ENCODE data around the gene SEMA5A.

SEMA5A gene

DNA sequence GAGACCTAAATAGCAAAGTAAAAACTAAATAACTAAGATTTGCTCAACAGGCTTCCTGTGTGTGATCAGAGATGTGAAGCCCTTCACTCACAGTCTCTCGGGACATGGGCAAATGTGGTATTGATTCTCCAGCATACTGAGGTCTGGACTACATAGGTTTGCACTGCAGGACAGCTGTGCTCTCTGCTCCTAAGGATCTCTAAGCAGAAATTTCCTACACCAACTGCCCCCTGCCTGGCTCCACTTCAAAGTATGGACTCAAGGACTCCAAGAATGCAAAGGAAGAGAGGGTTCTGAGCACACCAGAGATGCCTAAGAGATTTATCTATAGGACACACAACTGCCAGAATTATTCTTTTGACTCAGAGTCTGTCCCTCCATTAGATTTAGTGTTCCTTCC is 487.2 kb downstream of the SEMA5A start:
- no peak for DNase-seq (ENCODE audit: low read depth in 2 of 2)

- no peak for DNase-seq (ENCODE audit: low read depth in 2 of 2)
Observed at GRCh38 chr5:9058161-9058560, 487.7 kb downstream of the SEMA5A start.

DNA sequence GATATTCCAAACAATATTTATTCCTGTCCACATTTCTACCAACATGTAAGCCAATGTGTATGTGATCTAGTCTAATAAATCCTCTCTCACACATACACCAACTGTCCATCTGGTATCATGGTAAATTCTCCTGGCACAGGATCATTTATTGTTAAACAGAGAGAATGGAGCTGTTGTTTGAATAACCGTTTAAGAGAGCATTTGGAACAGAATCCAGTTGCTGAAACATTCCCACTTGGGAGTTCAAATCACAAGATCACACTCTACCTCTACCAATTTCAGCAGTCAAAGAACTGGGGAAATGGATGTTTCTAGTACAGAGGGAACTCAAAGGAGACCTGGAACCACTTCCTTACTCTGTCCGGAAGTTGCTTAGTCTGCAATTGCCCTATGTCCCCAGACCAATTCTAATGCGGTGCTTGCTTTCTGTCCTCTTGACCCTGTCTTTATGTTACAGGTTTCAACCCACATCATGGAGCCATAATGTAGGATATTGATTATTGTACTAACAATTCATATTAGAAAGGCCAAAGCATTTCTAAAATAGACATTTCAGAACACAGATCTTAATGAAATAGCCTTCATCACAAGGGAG is 488.4 kb downstream of the SEMA5A start:
- DNase-seq (ENCODE audit: low read depth in 2 of 2), result no peak

GRCh38 chr5:9056046-9056445 is 489.8 kb downstream of the SEMA5A start:
- no peak for DNase-seq (ENCODE audit: low read depth in 2 of 2)

GRCh38 chr5:9054821-9055589 is 490.9 kb downstream of the SEMA5A start:
- DNase-seq (ENCODE audit: low read depth in 2 of 2), result no peak

- DNase-seq (ENCODE audit: low read depth in 2 of 2), result no peak
Observed at GRCh38 chr5:9054322-9054721, 491.6 kb downstream of the SEMA5A start.

GRCh38 chr5:9052421-9052820 is 493.5 kb downstream of the SEMA5A start:
- DNase-seq (ENCODE audit: low read depth in 2 of 2), result no peak

DNA sequence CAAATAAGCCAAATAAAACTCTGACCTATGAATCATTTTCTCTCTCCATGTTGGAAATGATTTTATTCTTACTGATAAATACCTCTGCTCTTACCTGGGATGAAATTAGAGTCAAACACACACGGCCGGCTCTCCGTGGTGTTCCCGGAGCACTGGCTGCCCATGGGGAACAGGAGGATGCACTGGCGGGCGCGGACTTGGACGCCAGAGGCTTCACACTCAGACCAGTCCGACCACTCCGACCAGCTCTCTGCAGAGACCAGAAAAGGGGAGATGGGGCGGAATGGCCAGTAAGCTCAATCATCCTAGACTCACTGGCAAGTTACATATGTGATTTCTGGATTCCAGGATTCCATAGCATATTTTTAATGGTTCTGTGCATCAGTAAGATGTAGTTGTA is 494.1 kb downstream of the SEMA5A start:
- DNase-seq (ENCODE audit: low read depth in 2 of 2), result no peak

DNA sequence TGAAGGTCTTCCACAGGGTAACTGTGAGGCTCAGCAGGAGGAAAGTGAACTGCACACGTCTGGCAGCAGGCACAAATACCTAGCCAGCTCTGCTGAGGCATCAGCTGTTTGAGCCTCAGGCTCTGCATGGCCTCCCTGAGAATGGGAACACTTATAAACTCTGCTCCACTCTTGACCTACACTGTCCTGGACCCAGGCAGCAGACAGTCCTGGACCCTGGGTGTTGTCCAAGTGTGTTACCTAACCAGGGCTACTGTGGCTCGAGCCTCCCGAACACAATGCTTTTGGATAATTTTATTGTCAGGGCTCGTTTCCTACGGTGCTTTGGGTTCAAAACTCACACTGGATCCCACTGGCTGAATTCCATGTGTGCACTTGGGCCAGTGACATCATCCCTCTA is 497.9 kb downstream of the SEMA5A start:
- DNase-seq (ENCODE audit: low read depth in 2 of 2), result no peak

GRCh38 chr5:9046756-9047481 is 499.0 kb downstream of the SEMA5A start:
- no peak for DNase-seq (ENCODE audit: low read depth in 2 of 2)

- no peak for DNase-seq (ENCODE audit: low read depth in 2 of 2)
Observed at GRCh38 chr5:9045946-9046345, 499.9 kb downstream of the SEMA5A start.

DNA sequence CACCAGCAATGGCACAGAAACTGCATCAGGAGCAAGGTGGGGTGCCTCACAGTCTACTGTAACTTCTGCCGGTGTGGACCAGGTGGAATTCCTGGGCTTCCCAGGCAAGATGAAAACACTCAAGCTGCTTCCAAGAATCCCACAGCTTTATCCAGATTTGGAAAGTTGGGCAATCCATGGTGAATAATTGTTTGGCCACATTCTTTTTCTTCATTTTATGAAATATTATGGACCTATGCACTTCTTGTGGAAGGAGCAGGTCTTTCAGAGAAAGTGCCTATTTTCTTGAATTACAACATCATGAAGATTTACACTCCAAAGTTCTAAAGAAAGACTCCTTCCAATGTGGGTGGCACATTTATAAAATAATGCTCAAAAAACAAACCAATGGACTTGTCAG is 503.6 kb downstream of the SEMA5A start:
- DNase-seq (ENCODE audit: low read depth in 2 of 2), result no peak

DNA sequence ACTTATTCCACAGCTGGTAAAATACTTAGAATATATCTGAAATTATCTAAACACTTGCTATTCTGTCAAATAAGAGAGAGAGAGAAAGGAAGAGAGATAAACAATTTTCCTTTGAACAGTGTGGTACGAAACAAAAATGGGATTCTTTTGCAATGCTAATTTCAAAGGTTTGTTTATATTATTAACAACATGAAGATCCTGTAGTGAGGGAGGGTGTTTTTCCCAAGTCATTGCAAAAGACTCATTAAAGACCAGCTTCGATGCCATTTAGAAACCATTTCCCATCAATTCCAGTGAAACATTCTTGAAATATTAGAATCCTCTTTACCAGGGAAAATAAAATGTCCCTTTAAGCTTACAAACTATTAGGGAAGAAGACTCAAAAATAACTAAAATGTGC is 505.4 kb downstream of the SEMA5A start:
- no peak for DNase-seq (ENCODE audit: low read depth in 2 of 2)

GRCh38 chr5:9037048-9037447 is 508.8 kb downstream of the SEMA5A start:
- no peak for DNase-seq (ENCODE audit: low read depth in 2 of 2)

DNA sequence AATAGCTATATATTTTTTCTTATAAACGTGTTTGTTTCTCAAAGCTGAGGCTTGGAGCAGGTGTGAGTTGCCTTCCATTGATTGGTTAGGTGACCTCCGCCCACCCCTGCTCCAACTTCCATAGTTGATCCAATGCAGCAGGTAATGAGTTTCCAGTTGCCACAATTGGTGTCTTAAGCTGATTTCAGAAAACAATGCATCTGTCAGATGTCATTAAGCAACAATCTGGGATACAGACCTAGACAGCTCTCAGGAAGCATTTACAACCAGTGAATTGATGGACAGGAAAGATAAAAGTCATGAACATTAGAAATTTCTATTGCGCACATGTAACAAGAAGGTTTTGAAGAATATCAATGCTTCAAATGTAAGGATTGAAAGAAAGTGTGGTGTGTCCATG is 510.5 kb downstream of the SEMA5A start:
- DNase-seq (ENCODE audit: low read depth in 2 of 2), result no peak

DNA sequence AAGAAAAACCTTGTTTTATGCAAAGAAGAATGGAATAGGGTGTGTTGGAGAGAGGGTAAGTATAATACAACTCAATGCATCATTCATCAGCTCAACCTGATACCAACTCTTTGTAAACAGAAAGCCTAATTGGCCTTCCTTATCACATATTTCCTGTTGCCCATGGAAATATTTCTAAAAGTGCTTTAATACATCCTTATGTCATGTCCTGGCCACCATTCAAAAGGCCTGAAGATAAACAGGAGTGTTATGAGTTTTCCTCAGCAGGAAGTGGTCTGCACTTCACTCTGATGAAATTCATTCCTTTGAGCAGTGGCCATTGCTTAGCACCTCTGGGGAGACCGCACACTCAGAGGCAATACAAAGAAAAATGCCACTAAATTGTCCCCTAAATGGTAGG is 511.2 kb downstream of the SEMA5A start:
- no peak for DNase-seq (ENCODE audit: low read depth in 2 of 2)

DNA sequence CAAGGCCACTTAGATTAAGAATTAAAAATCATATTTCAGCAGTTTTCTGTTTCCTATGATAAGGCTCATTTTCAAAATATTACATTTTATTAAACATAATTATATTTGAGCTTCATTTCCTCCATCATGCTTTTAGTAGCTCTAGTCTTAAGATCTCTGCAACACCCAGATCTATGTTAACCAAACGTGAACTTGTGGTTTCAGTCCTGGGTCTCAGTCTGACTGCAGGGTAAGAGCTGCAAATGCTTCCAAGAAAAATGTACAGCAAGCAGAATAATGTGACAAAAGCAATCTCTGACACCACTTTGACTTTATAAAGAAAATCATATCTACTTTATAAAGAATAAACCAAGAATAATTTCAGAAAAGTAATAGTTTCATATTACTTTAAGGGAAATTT is 512.4 kb downstream of the SEMA5A start:
- no peak for DNase-seq (ENCODE audit: low read depth in 2 of 2)

- DNase-seq (ENCODE audit: low read depth in 2 of 2), result no peak
Observed at GRCh38 chr5:9025942-9026341, 519.9 kb downstream of the SEMA5A start.

DNA sequence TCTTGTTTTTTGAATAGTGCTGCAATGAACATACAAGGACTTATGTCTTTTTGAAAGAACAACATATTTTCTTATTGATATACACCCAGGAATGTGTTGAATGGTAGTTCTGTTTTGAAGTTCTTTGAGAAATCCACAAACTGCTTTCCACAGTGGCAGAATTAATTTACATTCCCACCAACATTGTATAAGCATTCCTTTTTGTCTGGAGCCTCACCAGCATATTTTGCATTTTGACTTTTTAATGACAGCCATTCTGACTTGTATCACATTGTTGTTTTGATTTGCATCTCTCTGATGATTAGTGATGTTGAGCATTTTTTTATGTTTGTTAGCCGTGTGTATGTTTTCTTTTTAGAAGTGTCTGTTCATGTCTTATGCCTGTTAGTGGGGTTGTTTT is 524.9 kb downstream of the SEMA5A start:
- no peak for DNase-seq (ENCODE audit: low read depth in 2 of 2)

GRCh38 chr5:9015937-9016270 is 530.0 kb downstream of the SEMA5A start:
- DNase-seq (ENCODE audit: low read depth in 2 of 2), result no peak

GRCh38 chr5:9015260-9015936 is 530.5 kb downstream of the SEMA5A start:
- no peak for DNase-seq (ENCODE audit: low read depth in 2 of 2)

DNA sequence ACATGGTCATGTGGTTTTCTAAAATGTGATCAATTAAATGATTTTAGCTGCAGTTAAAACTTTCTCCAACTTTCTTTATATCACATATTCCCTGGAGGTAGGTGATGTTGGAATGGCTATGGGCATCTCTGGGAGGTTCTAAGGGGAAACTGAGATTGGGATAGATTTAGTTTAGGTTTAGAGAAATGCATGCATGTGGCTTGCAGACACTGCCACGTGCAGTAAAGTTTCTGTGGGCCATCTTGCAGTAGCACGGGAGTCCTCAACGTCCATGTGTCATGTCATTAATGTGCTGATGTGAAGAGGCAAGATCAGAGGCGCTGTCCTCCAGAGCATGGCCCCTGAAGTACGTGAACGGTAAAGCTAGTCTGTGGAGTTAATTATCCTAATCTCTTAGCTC is 532.7 kb downstream of the SEMA5A start:
- DNase-seq (ENCODE audit: low read depth in 2 of 2), result no peak
